MCF 10A (cell line): Measurements from ENCODE around the gene CAMKK2. TPM values are rescaled to one million over a fixed set of nuclear protein-coding genes. Genes with fewer than 3 reads are reported as not detected.
"Not testable (repeated sequence)": the region's sequence is repeated elsewhere in the genome, so short reads cannot be mapped to it uniquely, and the experiment has no call there.

ENCODE experiments used
- BruUV-seq: library from RNA; stranded (reverse); fragments of 400-500 nt; replicated peaks from 2 replicates; lab custom pipeline; 2021; lab: Mats Ljungman, UMichigan
- CTCF ChIA-PET: fragments of 300-600 bp; sonication (Branson Sonifier 250); formaldehyde crosslinking; extraction: SDS; loops from one replicate; lab custom pipeline; 2021; ENCODE audit warnings: antibody characterized with exemption, inconsistent platforms; lab: Yijun Ruan, JAX
- POLR2A ChIA-PET: fragments of 300-600, 350-650 bp; sonication (Branson Sonifier 250); formaldehyde crosslinking; extraction: SDS; loops from one replicate; lab custom pipeline; 2020; ENCODE audit warnings: antibody characterized with exemption, inconsistent platforms; lab: Yijun Ruan, JAX
- DNase-seq: peaks from one replicate; pipeline ENCODE4 v3.0.0-alpha.2; 2018; ENCODE audit not compliant: unreplicated experiment
- H3K27ac Mint-ChIP-seq: one replicate; pipeline ENCODE4 v1.8.0; 2022; ENCODE audit warnings: mild to moderate bottlenecking, low read depth, mixed read lengths; ENCODE audit not compliant: unreplicated experiment
- H3K27me3 Mint-ChIP-seq: one replicate; pipeline ENCODE4 v1.8.0; 2022; ENCODE audit warnings: mixed read lengths; ENCODE audit not compliant: insufficient read depth, unreplicated experiment
- H3K36me3 Mint-ChIP-seq: one replicate; pipeline ENCODE4 v1.8.0; 2022; ENCODE audit warnings: mild to moderate bottlenecking, moderate library complexity, mixed read lengths; ENCODE audit not compliant: insufficient read depth, unreplicated experiment
- H3K4me1 Mint-ChIP-seq: one replicate; pipeline ENCODE4 v1.8.0; 2022; ENCODE audit warnings: mixed read lengths; ENCODE audit not compliant: insufficient read depth, unreplicated experiment
- H3K4me3 Mint-ChIP-seq: one replicate; pipeline ENCODE4 v1.8.0; 2022; ENCODE audit warnings: mild to moderate bottlenecking, moderate library complexity, mixed read lengths; ENCODE audit not compliant: unreplicated experiment
- H3K9me3 Mint-ChIP-seq: one replicate; pipeline ENCODE4 v1.8.0; 2022; ENCODE audit warnings: mixed read lengths; ENCODE audit not compliant: unreplicated experiment
- intact Hi-C: fragments of 100-400 bp; cut with micrococcal nuclease; formaldehyde crosslinking; loops from 2 replicates; pipeline ENCODE4 v1.14.1; 2022
- total RNA-seq: library from RNA; stranded (reverse); gene quantifications from 2 replicates; pipeline ENCODE4 v1.2.3, GENCODE V29; 2022
- TF ChIP-seq, protein P1 (sequence below): fragments of 200-600 bp; IDR thresholded peaks from one replicate; pipeline ENCODE4 v1.8.0; 2022; ENCODE audit warnings: antibody characterized with exemption, mild to moderate bottlenecking; ENCODE audit not compliant: unreplicated experiment

CAMKK2 gene
- total RNA-seq, 1 experiment from 2014 or later, result 36.3 TPM

DNA sequence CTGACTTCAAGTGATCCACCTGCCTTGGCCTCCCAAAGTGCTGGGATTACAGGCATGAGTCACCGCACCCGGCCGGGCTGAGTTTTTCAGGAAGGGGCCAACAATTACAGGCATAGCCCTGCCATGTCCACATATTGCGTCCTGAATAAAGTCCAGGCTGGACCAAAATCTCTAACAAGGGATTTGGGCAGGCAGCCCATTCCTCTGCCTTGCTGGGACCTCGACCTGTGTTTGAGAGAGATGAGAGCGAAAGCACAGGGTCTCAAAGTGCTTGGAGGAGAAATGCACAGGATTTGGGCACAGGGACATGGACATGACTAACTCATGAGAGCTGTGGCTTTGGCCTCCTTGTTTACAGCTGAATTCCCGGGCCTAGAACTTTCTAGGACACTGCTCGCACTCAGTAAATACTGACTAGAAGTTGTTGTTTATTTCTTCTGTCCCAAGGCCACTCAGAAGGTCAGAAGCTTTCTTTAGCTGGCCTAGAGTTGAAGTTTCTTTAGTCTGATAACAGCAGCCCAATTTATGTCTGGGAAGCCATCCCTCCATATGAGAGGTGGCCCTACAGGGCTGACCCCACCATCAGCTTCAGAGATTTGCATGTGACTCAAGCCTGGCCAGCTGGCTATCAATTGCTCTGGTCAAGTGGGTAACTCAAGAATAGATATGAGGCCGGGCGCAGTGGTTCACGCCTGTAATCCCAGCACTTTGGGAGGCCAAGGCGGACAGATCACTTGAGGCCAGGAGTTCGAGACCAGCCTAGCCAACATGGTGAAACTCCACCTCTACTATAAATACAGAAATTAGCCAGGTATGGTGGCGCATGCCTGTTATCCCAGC lies 11.7 kb downstream of the CAMKK2 start:
- DNase-seq, result no peak
- H3K36me3 Mint-ChIP-seq, result peaks cover 18% of the 10 kb centered on the region
- no peak overlapping the region for H3K4me3 Mint-ChIP-seq
- no peaks in the 10 kb centered on the region for H3K4me1 Mint-ChIP-seq
- CTCF ChIA-PET, result no interaction called here
- no TSS peak for BruUV-seq
- POLR2A ChIA-PET, result no interaction called here
- TF ChIP-seq, protein P1, sequence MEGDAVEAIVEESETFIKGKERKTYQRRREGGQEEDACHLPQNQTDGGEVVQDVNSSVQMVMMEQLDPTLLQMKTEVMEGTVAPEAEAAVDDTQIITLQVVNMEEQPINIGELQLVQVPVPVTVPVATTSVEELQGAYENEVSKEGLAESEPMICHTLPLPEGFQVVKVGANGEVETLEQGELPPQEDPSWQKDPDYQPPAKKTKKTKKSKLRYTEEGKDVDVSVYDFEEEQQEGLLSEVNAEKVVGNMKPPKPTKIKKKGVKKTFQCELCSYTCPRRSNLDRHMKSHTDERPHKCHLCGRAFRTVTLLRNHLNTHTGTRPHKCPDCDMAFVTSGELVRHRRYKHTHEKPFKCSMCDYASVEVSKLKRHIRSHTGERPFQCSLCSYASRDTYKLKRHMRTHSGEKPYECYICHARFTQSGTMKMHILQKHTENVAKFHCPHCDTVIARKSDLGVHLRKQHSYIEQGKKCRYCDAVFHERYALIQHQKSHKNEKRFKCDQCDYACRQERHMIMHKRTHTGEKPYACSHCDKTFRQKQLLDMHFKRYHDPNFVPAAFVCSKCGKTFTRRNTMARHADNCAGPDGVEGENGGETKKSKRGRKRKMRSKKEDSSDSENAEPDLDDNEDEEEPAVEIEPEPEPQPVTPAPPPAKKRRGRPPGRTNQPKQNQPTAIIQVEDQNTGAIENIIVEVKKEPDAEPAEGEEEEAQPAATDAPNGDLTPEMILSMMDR, result no peak
- H3K9me3 Mint-ChIP-seq, result no peaks in the 10 kb centered on the region
- no peak overlapping the region for H3K27ac Mint-ChIP-seq
- intact Hi-C loops, result no loop called here
- H3K27me3 Mint-ChIP-seq, result no peaks in the 10 kb centered on the region

DNA sequence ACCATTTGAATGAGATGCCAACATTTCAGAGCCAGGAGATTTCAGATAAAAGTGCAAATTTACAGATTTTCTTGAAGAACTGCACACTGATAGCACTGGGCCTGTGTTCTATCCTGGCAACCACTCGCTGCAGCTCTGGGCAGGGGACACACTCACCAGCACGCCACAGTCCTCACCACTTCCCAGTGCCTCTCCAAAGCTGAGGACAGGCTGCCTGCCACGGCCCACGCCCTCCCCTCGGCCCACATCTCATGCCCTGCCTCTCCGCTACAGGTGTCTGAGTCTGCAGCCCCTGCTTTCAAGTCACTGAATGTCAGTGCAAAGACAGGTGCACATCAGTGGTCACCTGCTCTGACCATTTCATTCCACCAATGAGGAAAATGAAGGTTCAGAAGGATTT lies 12.7 kb downstream of the CAMKK2 start:
- intact Hi-C loops, result no loop called here
- POLR2A ChIA-PET, result no interaction called here
- TF ChIP-seq, protein P1, result no peak
- Mint-ChIP-seq H3K4me1 (no peaks in the 10 kb centered on the region), H3K27me3 (no peaks in the 10 kb centered on the region), H3K36me3 (peaks cover 18% of the 10 kb centered on the region), H3K9me3 (no peaks in the 10 kb centered on the region), H3K4me3 (no peak overlapping the region), H3K27ac (no peak overlapping the region)
- BruUV-seq, result no TSS peak
- no peak for DNase-seq
- CTCF ChIA-PET, result no interaction called here

DNA sequence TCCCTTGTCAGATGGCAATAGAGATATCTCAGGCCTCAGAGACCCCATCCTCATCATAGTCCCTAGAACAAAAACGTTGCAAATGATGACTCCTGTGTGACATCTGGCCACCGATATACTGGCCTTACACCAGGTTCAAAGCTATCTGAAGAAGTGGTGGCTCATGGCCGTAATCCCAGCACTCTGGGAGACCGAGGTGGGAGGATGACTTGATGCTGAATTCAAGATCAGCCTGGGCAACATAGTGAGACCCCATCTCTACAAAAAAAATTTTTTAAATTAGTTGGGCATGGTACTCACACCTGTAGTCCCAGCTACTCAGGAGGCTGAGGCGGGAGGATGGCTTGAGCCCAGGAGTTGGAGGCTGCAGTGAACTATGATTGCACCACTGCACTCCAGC lies 13.1 kb downstream of the CAMKK2 start:
- Mint-ChIP-seq H3K27me3 (no peaks in the 10 kb centered on the region), H3K36me3 (peaks cover 18% of the 10 kb centered on the region), H3K4me1 (no peaks in the 10 kb centered on the region), H3K4me3 (no peak overlapping the region), H3K9me3 (no peaks in the 10 kb centered on the region), H3K27ac (no peak overlapping the region)
- ChIA-PET CTCF (no interaction called here), POLR2A (no interaction called here)
- no peak for DNase-seq
- BruUV-seq, result no TSS peak
- intact Hi-C loops, result no loop called here
- TF ChIP-seq, protein P1, result no peak

DNA sequence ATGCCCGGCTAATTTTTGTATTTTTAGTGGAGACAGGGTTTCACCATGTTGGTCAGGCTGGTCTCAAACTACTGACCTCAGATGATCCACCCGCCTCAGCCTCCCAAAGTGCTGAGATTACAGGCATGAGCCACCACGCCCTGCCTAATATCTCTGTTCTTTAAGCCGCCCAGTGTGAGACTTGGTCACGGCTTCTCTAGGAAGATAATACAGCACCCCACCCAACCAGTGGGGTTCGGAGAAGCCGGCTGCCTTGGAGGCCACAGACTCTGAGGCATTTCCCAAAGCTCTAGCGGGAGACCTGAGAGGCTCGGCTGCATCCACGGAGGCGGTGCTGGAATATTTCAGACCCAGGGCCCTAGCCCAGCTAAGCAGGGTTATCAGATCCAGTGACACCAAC lies 13.6 kb downstream of the CAMKK2 start:
- H3K36me3 Mint-ChIP-seq, result peaks cover 18% of the 10 kb centered on the region
- H3K9me3 Mint-ChIP-seq, POLR2A ChIA-PET, H3K4me3 Mint-ChIP-seq, DNase-seq, H3K27me3 Mint-ChIP-seq, intact Hi-C loops, H3K4me1 Mint-ChIP-seq, CTCF ChIA-PET, BruUV-seq, H3K27ac Mint-ChIP-seq: not testable (repeated sequence)
